IMR-90 (cell line): ENCODE data around the gene XAF1.

Experiments
- MAZ ChIP-seq: IDR thresholded peaks from 2 replicates; pipeline ENCODE4 v1.6.1; 2012; ENCODE audit warnings: low read depth, mild to moderate bottlenecking, low read length, improper control_type of control experiment, moderate library complexity, borderline replicate concordance
- POLR2A ChIP-seq: IDR thresholded peaks from 2 replicates; pipeline ENCODE4 v1.6.1; 2012; ENCODE audit warnings: mild to moderate bottlenecking, low read depth, low read length
- SMC3 ChIP-seq: fragments of 150-350 bp; IDR thresholded peaks from 2 replicates; pipeline ENCODE4 v1.6.1; 2016; ENCODE audit warnings: low read depth, mild to moderate bottlenecking, antibody characterized with exemption, low read length, moderate library complexity
- TF ChIP-seq, protein P1 (sequence below): fragments of 150-350 bp; IDR thresholded peaks from 2 replicates; pipeline ENCODE4 v1.6.1; 2017; ENCODE audit warnings: mild to moderate bottlenecking, antibody characterized with exemption, low read length, low read depth
- TF ChIP-seq, protein P2 (sequence below): conservative IDR thresholded peaks from 2 replicates; pipeline ENCODE4 v1.5.1; 2012; ENCODE audit warnings: mild to moderate bottlenecking, low read depth, low read length, improper control_type of control experiment

DNA sequence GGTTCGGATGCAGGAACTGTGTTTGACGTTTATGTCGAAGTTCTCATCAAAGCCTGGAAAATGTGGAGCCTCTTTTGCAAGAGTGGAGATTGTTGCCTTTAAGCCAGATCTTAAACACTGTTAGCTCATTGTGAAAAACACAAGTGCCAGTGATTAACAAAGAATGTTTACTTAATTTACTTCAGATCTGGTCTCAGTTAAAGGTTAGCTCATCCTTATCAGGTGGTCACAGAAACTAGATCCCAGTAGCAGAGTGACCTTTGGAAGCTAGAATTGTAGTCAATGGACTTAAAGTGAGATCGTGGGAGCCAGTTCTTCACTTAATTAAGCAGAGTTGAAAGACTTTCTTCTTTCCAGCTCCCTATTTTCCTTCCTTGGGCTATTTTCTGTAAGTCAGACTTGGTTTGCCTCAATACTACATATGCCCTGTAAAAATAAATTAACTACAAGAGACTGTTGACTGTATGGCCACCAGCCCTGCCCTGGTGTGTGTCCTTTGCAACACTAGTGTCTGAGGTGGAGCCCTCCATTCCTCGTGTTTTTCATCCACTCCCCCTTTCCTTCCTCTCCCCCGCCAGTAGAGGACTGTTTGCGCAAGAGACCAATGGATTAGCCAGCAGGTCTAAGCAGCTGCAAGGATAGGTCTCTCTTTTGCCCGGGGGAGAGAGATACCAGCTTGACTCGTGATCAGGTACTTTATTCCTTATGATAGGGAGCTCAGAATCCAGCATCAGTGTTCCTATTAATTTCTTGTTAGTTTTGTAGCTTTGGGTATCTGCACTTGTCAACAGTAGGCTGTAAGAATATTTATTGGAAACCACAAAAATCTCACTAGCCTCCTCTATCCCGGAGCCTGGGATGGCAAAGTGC lies 40.4 kb downstream of the XAF1 start:
- TF ChIP-seq, protein P1, sequence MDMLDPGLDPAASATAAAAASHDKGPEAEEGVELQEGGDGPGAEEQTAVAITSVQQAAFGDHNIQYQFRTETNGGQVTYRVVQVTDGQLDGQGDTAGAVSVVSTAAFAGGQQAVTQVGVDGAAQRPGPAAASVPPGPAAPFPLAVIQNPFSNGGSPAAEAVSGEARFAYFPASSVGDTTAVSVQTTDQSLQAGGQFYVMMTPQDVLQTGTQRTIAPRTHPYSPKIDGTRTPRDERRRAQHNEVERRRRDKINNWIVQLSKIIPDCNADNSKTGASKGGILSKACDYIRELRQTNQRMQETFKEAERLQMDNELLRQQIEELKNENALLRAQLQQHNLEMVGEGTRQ = no peak
- TF ChIP-seq, protein P2, sequence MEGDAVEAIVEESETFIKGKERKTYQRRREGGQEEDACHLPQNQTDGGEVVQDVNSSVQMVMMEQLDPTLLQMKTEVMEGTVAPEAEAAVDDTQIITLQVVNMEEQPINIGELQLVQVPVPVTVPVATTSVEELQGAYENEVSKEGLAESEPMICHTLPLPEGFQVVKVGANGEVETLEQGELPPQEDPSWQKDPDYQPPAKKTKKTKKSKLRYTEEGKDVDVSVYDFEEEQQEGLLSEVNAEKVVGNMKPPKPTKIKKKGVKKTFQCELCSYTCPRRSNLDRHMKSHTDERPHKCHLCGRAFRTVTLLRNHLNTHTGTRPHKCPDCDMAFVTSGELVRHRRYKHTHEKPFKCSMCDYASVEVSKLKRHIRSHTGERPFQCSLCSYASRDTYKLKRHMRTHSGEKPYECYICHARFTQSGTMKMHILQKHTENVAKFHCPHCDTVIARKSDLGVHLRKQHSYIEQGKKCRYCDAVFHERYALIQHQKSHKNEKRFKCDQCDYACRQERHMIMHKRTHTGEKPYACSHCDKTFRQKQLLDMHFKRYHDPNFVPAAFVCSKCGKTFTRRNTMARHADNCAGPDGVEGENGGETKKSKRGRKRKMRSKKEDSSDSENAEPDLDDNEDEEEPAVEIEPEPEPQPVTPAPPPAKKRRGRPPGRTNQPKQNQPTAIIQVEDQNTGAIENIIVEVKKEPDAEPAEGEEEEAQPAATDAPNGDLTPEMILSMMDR = no peak
- TF ChIP-seq POLR2A (no peak), MAZ (no peak), SMC3 (no peak)
